Inflammatory macrophage treated with lipopolysaccharide for 1 hour (primary cell): Measurements from ENCODE around the gene FAM131A.

Experiments
- DNase-seq, 2 donors: peaks; one replicate each; pipeline ENCODE4 v3.0.0-alpha.2; 2020 to 2022

Gene FAM131A

GRCh38 chr3:184379358-184380184 is 42.2 kb downstream of the FAM131A start, which contains the start of gene CHRD:
Gene CHRD (plus strand): TSS chr3:184380054. CDS start chr3:184380319, 265 bp downstream.
- no peak for DNase-seq

- peak in 1 of 2 donors; percentile 19 for DNase-seq
These were observed 42.8 kb downstream of the FAM131A start for GRCh38 chr3:184380185-184380626.

- no peak for DNase-seq
These were observed 43.3 kb downstream of the FAM131A start for GRCh38 chr3:184380627-184381260.

- peak; percentile 28 to 55 for DNase-seq
These were observed 44.1 kb downstream of the FAM131A start for GRCh38 chr3:184381261-184382224.

- no peak for DNase-seq
These were observed 45.1 kb downstream of the FAM131A start for GRCh38 chr3:184382326-184383032.

GRCh38 chr3:184383033-184383740 is 45.8 kb downstream of the FAM131A start:
- no peak for DNase-seq

GRCh38 chr3:184384342-184384741 is 46.9 kb downstream of the FAM131A start:
- no peak for DNase-seq

- DNase-seq, result no peak
These were observed 47.5 kb downstream of the FAM131A start for GRCh38 chr3:184384856-184385422.

GRCh38 chr3:184386047-184386806 is 48.8 kb downstream of the FAM131A start:
- no peak for DNase-seq

GRCh38 chr3:184387174-184387714 is 49.8 kb downstream of the FAM131A start:
- no peak for DNase-seq

- no peak for DNase-seq
These were observed 51.0 kb downstream of the FAM131A start for GRCh38 chr3:184388164-184388935.

- no peak for DNase-seq
These were observed 51.5 kb downstream of the FAM131A start for GRCh38 chr3:184388936-184389230.

GRCh38 chr3:184389384-184389783 is 52.0 kb downstream of the FAM131A start:
- no peak for DNase-seq

GRCh38 chr3:184389935-184390528 is 52.6 kb downstream of the FAM131A start:
- no peak for DNase-seq

GRCh38 chr3:184391266-184391665 is 53.9 kb downstream of the FAM131A start:
- DNase-seq, result no peak

- no peak for DNase-seq
These were observed 57.9 kb downstream of the FAM131A start for GRCh38 chr3:184395320-184395660.
